ENCODE data around the gene LTBP1.

Gene LTBP1

DNA sequence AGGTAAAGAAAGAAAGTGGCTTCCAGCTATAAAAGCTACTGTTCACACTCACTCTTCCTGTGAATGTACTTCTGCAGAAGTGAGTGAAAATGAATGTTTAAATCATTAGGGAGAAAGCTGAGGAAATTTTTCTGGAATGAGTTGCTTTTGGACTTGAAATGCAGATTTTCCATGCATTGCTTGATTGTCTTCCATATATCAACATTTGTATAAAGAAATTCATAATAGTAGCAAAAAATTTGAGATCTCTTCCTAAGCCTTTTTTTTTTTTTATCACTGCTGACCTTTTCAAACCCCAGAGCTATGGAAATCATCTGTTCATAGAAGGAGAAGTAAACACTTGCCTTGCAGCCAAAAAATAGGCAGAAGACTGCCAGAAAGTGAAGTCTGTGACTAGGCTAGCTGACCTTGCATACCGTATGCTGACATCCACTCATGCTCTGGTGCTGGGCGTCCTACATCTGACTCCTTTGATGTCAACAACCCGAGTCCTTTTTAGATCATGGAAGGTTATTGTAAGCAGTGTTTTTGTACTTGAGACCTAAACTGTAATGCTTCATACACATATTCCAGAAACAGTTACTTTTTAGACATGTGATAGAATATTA is 375.2 kb downstream of the LTBP1 start:
- no peak for DNase-seq

DNA sequence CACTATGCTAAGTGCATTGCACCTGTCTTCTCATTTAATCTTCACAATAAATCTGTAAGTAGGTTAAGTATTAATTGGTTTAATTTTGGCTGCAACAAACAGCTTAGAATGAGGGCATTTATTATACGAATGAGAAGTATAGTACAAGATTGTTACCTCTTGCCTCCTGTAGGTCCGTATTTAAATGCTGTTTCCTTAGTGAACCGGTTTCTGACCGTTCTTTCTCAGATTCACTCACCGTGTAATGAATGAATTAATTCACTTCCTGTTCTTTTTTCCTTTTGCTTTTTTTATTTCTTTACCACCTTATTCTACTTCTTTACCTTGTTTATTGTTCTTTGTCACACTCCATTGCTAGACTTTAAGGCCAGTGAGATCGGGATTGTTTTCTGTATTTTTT is 375.9 kb downstream of the LTBP1 start:
- DNase-seq, result no peak

DNA sequence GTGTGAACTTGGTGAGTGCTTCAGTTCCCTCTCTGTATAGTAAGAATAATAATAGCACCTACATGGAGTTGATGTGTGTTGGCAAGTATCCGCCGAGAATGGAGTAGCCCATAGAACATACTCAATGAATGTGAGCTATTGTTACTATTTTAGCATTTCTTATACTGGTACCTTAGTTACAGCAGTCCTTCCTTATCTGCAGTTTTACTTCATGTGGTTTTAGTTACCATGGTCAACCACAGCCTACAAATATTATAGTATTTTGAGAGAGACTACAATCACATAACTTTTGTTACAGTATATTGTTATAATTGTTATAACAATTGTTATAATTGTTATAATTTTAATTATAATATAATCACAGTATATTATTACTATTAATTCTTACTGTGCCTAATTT is 377.2 kb downstream of the LTBP1 start:
- DNase-seq, result no peak

DNA sequence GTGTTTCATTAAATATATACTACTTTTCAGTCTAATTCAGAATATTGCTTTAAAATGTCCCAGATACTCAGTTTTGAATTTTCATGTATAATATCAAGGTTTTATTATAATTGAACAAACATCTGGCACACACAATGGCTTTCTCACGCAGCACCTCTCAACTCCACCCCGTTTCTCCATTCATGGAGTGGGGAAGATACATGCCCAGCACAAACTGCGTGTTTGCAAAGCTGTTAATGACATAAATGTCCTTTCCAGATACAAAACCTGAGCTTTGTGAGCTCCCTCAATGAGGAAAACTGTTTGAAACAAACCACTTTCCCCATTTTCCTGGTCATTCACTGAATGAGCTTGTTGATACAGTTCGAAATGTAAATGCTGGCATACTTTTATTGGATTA is 379.3 kb downstream of the LTBP1 start:
- no peak for DNase-seq

DNA sequence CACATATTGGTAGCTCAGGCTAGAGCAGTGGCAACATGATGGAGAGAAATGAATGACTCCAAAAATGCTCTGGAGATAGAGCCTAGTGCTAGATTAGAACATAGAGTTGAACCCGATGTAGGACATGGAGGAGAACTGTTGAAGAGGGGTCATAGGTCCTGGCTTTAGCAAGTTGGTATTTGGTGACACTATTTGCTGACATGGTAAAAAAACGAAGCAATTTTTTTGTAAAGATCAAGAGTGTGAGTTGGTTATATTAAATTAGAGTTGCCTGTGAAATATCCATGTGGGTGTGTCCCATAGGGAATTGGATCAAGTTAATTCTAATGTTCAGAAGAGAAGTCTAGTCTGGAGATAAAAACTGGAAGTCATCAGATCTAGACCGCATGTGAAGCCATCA is 386.7 kb downstream of the LTBP1 start:
- no peak for DNase-seq

DNA sequence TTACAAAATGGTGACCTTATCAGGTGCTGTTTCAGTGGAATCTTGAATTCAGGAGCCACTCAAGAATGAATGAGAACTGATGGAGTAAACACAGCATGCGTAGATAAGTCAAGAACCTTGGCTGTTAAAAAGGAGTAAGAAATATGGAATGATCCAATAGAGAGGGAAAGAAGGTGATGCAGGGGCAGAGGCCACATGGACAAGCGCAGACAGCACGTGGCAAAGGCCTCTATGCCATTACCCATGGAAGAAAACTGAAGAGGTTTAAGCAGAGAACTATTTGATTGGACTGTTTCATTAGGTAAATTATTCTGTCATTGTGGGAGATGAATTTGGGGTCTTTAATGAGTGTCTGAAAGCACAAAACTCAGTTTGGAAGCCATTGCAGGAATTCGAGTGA is 387.3 kb downstream of the LTBP1 start:
- DNase-seq, result no peak

DNA sequence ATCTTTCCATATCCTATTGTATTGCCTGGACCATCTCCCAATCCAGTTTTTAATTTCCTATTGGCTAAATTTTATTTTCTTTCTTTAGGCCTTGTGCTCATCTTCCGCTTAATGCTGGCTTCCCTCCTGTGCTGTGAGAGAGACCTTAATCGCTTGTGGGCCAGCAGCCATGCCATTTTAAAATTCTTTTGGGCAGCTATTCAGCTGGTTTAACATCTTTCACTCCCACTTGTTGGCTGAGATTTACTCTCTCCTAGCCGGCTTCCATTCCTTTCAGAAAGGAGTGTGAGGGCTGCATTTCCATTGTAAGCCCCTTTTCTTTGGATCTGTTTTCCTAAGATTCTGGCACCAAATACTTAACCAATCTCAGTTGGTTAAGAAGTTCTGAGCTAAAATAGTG is 388.8 kb downstream of the LTBP1 start:
- DNase-seq, result no peak

DNA sequence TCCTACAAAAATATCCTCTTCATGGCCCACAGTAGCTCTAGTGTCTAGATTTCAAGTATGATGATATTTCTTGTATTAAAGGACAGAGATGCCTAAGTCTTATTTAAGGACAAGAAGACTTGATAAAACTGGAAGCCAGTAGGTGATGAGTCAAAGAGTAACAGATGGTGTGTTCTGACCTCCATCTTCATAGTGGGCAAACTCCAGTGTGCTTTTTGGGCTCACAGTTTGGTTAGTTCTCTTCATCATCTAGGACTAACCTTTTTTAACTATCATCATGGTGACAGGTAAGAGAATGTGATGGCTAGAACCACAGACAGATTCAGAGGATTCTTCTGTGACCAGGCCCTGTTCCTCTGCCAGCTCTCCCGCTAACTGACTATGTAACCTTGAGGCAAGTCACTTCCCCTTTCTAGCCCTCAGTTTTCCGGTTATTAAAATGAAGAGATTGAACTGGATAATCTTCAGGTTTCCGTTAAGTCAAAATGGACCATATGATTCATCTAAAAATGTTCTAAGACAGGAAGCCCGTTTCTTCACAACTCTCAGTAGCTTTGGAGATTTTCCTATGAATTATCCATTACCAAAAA is 389.4 kb downstream of the LTBP1 start:
- no peak for DNase-seq

DNA sequence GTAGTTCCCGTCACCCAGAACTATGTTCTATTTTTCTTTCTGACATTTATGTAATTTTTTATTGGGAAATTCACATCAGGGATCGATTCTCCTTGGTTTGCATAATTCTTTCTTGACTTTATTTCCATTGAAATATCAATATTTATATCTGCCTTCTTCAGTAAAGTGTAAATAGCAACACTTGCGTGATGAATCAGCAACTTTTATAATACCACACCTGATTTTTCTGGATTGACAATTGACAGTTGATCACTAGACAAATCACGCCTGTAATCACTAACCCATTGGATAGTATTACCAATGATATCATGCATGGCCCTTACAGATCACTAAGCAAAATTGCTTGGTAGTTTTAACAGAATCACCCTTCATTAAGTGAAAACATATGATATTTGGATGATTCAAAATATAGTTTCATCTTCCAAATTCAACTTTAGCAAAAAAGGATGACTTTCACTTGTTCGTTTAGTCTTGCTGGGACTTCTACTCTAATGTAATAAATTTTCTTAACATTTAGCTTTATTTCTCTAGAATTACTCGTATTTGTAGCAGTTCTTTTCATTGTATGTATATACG is 390.7 kb downstream of the LTBP1 start:
- no peak for DNase-seq

DNA sequence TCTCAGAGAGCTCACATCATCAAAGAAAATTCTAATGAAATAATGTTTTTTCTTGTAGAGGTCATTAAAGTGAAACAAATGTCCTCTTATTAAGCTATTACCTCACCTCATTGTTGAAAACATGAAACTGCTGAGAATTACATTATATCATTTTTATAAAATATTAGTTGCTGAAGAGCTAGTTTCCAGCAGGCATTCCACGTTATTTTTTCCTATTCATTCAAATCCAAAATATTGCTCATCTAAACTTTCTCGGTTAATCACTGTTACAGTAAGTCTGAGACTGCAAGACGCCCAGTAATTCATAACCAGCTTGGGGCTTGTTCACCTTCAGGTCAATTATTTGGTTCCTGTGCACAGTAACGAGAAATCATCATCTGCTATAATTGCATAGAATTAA is 391.2 kb downstream of the LTBP1 start:
- no peak for DNase-seq

DNA sequence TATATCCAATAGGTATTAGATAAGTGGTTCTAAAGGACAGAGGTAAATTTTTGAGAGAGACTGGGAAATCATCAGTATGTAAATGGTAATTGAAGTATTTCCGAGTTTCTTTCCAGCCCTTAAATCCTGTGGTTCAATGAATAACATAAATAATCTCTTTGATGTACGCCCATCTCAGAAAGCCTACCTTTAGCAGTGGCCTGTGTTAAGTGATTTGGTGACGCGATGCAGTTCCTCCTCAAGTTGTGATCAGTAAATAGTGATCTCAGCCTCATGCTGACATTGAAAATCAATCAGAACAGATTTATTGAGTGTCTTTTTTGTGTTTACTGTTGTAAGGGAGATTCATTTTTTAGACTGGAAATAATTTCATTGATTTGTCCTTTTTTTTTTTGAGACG is 392.5 kb downstream of the LTBP1 start:
- DNase-seq, result no peak

DNA sequence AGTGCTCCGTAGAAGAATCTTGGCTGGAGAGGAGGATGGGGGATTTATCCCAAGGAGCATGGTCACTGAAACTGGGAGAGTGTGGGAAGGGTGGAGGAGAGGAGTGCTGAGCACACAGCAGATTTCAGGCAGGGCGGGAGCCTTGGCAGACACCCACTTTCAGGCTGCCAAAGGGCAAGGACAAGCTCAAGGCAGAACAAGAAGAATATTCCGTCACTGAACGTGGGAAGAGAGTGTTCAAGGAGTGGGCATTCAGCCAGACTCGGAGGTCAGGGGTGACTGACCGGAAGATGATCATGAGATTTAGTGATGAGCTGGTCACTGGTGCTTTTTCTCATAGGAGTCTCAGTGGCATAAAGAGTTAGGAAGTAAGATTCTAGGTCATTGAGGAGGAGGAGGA is 393.5 kb downstream of the LTBP1 start:
- DNase-seq, result no peak

DNA sequence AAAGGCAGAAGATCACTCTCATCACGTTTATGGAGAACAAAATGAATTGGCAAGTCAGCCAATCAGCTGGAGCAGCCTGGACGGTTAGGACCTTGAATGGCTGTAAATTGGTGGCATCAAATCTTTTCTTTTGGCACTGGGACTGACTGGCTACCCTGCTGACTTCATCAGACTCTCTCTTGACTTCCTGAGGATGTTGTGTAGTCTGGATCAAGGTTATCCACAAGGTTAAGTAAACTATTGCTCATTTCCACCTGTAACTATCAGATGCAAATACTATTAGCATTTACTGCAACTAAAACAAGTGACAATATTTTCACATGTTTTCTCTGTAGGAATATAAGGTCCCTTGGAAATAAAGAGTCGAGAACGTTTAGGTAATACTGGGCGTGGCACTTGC is 395.4 kb downstream of the LTBP1 start:
- no peak for DNase-seq

DNA sequence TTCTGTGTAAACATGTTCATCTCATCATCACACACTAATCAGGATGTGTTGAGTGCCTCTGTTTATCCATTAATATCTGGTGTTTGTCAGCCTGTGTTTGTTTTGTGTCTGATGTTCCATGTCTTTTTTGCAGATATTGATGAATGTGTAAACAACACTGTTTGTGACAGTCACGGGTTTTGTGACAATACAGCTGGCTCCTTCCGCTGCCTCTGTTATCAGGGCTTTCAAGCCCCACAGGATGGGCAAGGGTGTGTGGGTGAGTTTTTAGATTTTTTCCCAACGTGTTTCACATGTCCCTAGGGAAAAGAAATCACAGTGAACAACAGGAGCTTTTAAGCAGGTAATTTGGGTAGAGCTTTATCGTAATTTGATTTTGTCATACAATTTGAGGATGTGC is 396.0 kb downstream of the LTBP1 start:
- no peak for DNase-seq

DNA sequence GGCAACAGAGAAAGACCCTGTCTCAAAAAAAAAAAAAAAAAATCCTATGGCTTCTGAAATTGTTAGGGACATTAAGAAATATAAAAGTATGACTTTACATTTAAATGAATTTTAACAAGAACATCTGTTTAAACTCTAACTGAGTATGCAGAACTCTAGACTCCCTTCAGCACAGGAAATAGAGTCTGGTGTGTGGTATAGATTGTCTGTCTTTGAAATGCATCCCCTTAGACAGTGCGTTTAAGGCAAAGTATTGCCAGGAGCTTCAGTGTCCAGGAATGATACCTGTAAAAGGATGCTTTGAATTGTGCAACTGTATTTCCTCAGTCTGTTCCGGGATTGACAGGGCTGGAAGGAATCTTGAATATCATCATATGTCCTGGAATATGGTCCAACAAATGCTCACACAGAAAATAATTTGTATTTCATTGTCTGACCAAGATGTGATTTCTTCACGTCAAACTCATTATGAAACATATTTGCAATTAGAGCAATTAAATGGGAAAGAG is 396.7 kb downstream of the LTBP1 start:
- no peak for DNase-seq

DNA sequence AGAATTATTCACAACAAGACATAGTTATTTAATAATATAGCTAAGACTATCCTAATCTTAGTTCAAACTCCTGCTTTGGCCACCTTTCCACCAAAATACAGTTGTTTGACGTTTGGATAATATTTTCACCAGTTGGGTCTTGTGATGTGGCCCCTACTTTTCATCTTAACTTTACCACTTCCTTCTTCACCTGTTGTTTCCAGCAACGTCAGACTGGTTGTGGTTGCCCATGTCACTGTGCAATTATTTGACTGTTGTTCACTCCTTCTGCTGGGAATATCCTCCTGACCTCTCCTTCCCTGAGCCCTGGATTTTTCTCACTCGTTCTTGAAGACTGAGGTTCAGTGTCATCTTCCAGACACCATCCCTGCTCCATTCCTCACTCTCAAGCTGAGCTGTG is 397.5 kb downstream of the LTBP1 start:
- DNase-seq, result no peak

DNA sequence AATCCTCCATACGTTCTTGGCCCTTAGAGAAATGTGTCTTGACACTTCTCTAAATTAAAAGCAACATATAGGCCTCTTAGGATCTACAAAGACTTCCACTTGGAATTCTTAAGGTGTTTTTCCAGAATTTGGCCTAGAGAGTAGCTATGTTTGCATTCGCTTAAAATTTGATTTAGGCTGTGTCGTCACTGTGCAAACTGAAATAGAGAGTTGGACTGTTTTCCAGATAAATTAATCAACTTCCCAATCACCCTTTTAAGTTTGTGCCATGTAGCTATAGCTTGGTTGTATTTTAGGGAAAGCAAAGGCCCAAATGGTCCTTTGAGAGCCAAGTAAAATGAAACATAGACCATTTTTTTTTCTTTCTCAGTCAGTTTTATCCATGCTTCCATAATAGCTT is 401.1 kb downstream of the LTBP1 start:
- DNase-seq, result no peak

DNA sequence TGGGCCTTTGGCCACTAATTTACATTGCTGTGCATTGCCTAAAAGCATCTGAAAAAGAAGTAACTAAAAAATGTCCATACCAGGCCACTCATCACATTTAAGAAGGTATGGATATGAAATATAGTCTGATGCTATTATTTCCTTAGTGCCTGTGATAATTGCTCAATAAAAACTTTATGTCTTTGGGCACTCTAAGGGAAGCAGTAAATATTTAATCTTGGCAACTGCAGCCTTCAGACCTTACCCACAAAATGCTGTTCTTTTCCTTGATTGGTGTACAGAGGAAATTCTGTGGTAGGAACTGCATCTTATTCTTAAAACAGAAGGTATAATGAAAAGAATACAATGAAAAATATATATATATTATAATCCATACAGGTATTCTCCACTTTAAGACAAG is 403.9 kb downstream of the LTBP1 start:
- DNase-seq, result no peak

DNA sequence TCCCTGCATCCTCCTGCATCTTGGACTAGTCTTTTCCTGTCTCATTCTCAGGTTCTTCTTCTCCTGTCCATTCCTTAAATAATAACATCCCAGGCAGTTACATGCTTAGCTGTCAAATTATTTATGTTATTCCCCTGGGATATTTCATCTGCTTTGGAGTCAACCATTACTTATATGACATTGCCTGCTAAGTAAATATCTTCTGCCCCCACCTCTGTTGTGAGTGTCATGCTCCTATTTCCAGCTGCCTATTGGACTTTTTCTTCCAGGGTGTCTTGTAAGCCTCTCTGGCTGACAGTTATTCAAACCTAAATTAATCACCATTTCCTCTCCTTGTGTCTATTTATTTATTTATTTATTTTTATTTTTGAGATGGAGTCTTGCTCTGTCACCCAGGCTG is 405.0 kb downstream of the LTBP1 start:
- no peak for DNase-seq

DNA sequence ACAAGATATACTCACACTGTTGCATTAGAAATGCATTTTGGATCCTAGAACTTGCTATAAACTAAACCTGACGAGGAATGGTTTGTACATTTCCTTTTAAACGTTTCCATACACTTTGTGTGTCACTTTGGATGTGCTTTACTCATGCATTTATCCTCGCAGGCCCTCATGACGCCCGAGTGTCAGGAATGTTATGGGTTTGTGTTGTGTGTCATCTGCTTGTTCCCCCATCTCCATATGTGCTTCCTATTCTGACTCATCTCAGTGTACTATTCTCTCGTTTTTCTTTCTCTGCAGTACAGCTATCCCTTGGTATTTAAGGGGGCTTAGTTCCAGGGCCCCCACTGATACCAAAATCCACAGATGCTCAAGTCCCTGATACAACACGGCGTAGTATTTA is 408.2 kb downstream of the LTBP1 start:
- DNase-seq, result no peak

DNA sequence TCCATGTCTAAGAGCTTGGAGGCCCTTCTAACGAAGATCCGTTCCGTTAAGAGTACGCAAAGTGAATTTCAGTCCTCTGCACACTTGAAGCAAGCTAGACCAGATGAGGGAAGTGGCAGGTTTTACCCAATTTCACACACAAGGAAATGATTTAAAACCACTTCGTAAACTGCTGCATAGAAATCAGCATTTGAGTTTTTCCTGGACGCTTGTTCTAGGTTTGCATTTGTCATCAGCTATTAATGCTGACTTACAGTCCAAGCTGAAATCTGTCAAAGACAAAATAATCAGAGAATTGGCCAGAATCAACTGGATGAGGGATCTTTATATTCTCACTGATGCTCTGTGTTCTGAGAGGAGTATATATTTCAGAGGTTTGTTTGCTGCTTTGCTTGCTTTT is 412.1 kb downstream of the LTBP1 start:
- DNase-seq, result no peak

DNA sequence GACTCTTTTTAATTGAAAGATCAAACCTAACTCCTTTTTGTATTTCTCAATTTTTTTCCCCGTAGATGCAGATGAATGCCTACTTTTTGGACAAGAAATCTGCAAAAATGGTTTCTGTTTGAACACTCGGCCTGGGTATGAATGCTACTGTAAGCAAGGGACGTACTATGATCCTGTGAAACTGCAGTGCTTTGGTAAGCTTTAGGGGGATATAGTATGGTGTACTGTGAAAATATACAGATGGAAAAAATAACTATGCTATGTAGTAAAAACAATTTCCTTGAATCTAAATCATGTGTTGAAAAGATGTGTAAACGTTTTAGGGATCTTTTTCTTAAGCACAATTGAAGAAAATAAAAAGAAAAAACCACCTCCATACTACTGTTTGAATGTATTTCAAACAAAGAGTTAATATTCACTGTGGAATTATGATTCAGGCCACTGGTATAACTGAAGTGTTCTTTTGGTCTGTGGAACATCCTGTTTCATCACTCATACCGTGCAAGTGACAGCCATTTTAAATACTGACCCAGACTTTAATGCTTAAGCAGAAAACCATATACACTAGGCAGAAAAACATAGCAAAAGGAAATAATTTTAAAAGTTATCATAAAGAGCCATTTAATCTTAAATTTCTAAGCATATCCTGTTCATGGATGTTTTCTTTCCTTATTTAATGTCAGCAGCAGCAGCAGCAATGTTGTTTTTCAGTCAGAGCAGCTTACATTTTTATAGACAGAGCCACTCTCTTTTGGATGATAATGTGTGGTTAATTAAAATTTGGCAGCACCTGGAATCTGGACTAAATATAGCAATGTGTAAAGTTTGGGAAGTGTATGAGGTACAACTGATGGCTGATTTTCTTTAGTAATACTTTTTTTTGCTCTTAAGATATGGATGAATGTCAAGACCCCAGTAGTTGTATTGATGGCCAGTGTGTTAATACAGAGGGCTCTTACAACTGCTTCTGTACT is 416.9 kb downstream of the LTBP1 start:
- no peak for DNase-seq

DNA sequence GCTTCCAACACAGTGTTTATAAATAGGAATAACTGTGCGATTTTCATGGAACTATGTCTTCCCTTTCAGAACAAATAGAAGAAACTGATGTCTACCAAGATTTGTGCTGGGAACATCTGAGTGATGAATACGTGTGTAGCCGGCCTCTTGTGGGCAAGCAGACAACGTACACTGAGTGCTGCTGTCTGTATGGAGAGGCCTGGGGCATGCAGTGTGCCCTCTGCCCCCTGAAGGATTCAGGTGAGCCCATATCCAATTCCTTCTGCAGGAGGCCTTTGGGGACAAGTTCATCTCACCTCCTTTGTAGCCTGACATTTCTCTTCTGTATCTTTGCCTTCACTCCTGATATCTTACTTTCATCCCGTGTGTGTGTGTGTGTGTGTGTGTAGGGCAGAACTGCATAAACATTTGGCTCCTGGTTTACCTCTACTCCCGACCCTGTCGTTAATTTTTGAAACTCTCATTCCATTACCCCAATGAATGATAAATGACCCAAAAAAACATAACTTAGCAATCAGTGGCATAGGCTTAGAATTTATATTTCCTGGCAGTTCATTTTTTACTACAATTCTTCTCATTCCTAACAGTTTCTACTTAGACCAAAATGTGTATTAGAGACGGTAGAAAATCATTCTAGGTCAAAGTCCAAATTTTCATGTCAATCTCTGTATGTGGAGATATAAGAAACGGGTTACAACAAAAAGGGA is 418.7 kb downstream of the LTBP1 start:
- no peak for DNase-seq
